SIG-M5 treated with dmso at 0.1 percent for 504 hours (cell line): ENCODE measurements around the gene CTSE.

Experiments used
- DNase-seq: peaks from one replicate; lab custom pipeline; 2025; ENCODE audit not compliant: unreplicated experiment; lab: John Stamatoyannopoulos, UW

Gene CTSE

GRCh38 chr1:205994346-205994745 is 29.3 kb downstream of the CTSE start:
- no peak for DNase-seq

- no peak for DNase-seq
Observed at GRCh38 chr1:205993068-205993467, 30.6 kb downstream of the CTSE start.

GRCh38 chr1:205992218-205992882 is 31.3 kb downstream of the CTSE start:
- DNase-seq: no peak

GRCh38 chr1:205991237-205991636 is 32.5 kb downstream of the CTSE start:
- DNase-seq: peak; percentile 32

- no peak for DNase-seq
Observed at GRCh38 chr1:205990226-205990625, 33.5 kb downstream of the CTSE start.

- DNase-seq: peak; percentile 40
Observed at GRCh38 chr1:205989786-205990185, 33.9 kb downstream of the CTSE start.

GRCh38 chr1:205988585-205988995 is 35.1 kb downstream of the CTSE start:
- DNase-seq: no peak

GRCh38 chr1:205986861-205987260 is 36.8 kb downstream of the CTSE start:
- no peak for DNase-seq

GRCh38 chr1:205986292-205986691 is 37.4 kb downstream of the CTSE start:
- no peak for DNase-seq

- DNase-seq: no peak
Observed at GRCh38 chr1:205985330-205986005, 38.2 kb downstream of the CTSE start.

GRCh38 chr1:205983925-205984725 is 39.6 kb downstream of the CTSE start:
- DNase-seq: peak; percentile 73

GRCh38 chr1:205981257-205981656 is 42.4 kb downstream of the CTSE start:
- no peak for DNase-seq

GRCh38 chr1:205980237-205980870 is 43.3 kb downstream of the CTSE start:
- DNase-seq: no peak

GRCh38 chr1:205979301-205979700 is 44.4 kb downstream of the CTSE start:
- DNase-seq: no peak

- no peak for DNase-seq
Observed at GRCh38 chr1:205978676-205979075, 45.0 kb downstream of the CTSE start.

- DNase-seq: peak; percentile 89
Observed at GRCh38 chr1:205977402-205978014, 46.2 kb downstream of the CTSE start.

GRCh38 chr1:205976708-205977401 is 46.8 kb downstream of the CTSE start:
- no peak for DNase-seq

- DNase-seq: no peak
Observed at GRCh38 chr1:205976036-205976435, 47.7 kb downstream of the CTSE start.

GRCh38 chr1:205975387-205975998 is 48.2 kb downstream of the CTSE start:
- DNase-seq: no peak

GRCh38 chr1:205974712-205975111 is 49.0 kb downstream of the CTSE start:
- DNase-seq: no peak
